ENCODE measurements around the gene LAMP2.
"Not testable (repeated sequence)": the region's sequence is repeated elsewhere in the genome, so short reads cannot be mapped to it uniquely, and the experiment has no call there.

The LAMP2 gene

DNA sequence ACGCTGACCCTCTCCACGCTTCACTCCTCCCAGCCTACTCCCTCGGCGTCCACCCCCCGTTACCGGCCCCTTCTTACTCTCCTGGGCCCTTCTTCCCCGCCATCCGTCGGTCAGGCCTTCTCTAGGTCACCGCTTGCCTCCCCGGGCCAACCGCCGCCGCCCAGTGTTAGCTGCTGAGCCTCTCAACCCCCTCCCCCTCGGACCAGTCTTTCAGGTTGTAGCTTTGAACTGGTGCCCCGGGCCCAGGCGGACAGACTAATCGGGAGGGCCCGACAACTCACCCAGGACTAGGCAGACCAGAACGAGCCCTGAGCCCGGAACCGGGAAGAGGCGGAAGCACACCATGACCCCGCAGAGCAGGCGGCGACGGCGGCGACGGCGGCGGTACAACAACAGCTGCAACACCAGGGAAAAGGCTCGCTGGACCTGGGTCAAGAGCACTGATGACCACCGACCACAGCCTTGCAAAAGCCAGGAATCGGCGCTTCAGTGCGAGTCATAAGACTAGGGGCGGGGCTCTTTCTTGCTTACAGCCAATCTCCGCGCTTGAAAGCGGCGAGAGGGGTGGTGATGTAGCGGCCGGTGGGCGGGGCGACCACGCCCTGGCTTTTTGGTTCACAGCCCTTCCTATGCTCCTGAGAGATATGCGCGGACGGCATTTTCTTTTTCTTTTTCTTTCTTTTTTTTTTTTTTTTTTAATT lies at the start of gene LAMP2:
LAMP2 (minus strand) TSS at position 472 of the 701 bp plus-strand sequence; CDS start at position 345, 127 bp downstream.
- peak; percentile 9 for DNase-seq

DNA sequence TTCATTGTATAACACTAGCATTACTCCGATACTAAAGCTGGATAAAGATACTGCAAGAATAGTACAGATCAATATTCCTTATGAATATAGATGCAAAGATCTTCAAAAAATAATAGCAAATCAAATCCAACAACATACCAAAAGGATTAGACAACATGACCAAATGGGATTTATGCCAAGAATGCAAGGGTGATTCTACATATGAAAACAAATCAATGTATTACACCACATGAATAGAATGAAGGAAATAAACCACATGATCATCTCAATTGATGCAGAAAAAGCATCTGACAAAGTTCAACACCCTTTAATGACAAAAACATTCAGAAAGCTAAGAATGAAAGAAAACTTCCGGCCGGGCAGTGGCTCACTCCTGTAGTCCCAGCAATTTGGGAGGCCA lies 48.8 kb upstream of the LAMP2 start:
- DNase-seq, result no peak

DNA sequence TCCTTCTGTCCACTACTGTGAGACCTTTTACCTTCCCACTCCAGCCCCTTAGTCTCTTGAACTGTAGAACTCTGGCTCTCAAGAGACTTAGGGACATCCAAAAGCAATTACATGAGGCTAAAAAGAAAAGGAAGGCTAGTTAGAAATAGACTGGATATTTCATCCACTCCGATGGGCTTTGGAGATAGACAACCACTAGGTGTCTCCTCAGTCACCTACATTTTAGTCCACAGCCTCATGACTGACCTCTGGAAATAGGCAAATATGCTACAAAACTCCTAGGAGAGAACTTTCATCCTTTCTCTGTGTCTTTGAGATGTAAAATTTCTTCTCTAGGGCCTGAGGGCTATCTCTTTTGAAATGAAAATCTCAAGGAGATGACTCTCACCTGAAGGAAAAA lies 45.1 kb upstream of the LAMP2 start:
- DNase-seq, result no peak

DNA sequence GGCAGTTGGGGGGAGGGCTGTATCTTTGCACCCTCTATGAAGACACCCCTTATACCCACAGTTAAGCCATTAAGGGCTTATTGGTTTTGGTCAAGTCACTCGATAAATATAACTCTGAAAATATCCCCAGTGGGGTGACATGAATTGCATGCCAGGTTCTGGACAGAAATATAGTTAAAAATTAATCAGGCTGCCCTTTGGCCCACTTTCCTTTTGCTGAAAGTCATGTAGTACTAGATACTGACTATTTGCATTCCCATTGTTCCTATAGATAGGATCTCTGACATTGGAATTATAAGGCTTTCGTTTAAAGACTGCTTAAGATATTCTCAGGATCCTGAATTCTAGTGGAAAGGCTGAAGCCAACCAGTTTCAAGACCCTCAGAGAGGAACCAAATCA lies 43.5 kb upstream of the LAMP2 start:
- no peak for DNase-seq

DNA sequence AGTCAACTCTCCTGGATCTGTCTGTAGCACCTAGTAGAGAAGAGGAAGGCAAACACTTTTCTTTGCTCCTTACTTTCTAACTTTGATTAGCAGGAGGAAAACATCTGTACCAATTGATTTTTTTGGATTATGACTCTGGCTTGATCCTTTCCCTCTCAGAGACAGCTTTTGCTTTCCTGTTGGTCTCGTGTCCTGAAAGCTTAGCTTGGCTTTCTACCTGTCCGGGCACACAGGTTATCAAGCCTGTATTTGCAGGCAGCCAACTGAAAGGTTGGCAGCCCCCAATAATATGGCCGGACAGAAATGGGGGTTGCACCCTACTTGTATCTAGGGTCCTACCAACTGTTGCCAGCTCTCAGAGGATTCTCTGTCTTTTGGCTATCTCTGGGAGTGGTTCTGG lies 43.1 kb upstream of the LAMP2 start:
- no peak for DNase-seq

DNA sequence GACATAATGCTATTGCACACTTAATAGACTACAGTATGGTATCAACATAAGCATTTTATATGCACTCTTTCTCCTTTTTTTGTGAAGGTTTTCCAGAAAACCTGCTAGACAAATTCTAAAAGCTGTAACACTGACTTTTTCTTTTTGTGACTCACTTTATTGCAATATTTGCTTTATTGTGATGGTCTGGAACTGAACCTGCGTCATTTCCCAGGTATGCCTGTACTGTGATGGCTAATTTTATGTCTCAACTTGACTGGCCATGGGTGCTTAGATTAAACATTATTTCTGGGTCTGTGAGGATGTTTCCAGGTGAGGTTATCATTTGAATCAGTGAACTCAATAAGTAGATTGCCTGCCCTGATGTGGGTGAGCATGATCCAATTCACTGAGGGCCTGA lies 35.5 kb upstream of the LAMP2 start:
- no peak for DNase-seq

DNA sequence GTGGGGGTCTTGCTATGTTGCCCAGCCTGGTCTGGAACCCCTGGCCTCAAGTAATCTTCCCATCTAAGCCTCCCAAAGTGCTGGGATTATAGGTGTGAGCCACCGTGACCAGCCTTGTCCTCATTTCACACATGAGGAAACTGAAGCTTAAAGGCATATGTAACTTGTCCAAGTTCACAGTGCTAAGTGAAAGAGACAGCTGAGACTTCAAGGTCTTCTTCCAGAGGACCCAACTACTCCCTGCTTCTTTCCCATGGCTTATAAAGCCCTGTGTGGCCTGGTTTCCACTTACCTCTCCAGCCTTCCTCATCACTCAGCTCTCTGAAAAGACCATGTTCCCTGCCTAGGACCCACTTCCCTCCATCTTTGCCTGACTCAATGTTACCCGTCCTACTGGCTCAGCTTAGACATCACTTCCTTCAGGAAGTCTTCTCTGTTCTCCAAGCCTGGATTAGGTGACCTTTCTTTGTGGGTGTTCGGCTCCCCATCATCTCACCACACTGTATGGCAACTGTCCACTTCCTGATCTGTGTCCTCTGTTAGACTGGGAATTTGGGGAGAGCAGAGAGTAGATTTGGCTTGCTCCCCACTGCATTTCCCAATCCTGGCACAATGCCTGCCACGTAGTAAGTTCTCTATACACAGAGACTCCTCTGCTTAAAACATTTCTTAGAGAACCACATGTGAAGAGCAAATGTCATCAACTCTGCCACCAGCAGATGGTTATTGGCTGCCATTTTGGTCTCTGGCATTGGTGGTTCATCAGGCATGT lies 30.4 kb upstream of the LAMP2 start:
- no peak for DNase-seq

DNA sequence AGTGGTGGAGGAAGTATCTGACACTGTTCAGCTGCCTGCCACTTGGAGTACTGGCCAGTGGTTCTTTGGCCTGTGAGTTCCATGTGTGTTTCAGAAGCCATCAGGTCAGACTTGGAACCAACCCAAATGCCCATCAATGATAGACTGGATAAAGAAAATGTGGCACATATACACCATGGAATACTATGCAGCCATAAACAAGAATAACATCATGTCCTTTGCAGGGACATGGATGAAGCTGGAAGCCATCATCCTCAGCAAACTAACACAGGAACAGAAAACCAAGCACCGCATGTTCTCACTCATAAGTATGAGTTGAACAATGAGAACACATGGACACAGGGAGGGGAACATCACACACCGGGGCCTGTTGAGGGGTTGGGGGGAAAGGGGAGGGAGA lies 21.0 kb upstream of the LAMP2 start:
- not testable (repeated sequence) for DNase-seq

DNA sequence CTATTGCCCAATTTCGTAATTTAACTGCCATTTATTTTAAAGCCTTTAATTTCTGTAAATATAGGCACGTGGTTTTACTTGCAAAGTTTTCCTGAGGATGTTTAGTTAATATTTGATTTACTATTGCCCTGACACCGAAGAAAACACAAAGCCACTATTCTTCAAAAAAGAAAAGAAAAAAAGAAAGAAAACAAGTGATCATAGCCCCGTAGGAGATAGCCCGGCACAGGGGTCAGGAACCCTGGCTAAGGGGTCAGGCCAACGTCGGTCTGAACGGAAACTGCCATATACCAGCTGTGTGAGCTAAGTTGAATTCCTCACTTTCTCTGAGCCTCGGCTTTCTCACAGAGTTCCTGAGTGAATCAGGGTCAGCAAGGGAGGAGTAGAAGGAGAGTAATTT lies 17.7 kb upstream of the LAMP2 start:
- no peak for DNase-seq

DNA sequence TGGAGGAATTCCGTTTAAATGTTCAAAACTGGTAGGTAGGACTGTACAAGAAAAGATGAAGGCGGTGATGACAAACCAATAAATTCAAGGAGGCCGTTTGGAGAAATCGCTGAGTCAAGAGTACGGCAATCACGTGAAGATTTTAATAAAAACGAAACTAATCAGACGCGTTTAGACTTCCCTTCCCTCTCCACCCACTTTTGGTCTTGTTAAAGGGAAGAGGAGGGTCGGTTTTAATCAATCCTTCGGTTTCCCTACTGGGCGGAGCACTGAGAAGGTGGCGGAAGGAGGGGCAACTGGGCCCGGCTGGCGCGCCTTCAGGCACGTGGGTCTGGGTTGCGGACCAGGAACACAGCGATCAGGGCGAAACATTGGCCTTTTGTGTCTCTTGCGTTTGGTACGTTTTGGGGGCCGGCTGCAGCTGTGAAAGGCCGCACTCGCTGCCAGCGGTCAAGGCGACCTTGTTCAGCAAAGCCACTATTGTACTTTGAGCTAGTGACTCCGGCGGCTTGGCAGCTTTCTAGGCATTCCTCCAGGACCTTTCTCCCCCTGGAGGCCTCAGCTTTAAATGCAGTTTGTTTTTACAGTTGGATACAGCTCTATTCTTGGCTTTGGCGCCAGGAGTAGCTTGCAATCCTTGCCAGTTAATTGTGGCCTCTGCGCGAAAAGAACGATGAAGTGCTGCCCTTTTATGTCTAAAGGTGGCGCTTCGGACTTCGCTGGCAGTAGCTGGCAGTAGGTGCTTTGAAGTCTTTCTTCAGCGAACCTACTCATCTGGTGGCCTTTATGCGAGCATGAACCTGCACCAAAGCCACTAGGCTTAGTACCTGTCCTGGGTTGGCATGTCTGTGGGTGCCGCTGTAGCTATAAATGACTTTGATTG lies 16.8 kb upstream of the LAMP2 start:
- peak; percentile 46 for DNase-seq

DNA sequence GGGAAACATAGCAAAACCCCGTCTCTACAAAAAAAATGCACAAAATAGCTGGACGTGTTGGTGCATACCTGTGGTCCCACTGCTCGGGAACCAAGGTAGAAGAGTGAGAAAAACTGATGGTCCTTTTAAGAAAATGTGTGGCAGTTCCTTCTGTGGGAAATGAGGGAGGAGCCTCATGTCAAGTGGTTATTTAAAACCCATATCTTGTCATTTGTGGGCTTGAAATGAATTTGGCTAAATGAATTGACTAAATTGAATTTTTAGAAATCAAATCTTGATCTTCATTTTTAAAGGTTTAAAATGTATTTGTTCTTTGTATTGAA lies 16.2 kb upstream of the LAMP2 start:
- DNase-seq, result no peak

DNA sequence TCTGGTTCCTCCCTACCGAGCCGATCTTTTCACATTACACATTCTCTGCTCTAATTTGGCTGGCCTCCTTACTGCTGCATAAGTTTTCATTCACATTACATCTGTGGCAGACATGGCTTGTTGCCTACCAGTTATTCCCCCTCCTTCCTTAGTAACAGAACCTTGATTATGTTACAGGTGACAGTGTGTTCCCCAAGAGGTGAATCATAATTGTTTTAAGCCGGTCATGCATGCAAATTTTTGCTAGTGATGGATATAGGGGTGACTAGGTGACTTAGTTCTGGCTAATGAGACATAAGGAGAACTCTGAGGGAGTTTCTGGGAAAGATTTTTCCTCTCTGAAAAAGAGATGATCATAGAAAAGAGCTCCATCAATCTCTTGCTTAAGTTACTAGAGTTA lies 8.4 kb upstream of the LAMP2 start:
- DNase-seq, result no peak

DNA sequence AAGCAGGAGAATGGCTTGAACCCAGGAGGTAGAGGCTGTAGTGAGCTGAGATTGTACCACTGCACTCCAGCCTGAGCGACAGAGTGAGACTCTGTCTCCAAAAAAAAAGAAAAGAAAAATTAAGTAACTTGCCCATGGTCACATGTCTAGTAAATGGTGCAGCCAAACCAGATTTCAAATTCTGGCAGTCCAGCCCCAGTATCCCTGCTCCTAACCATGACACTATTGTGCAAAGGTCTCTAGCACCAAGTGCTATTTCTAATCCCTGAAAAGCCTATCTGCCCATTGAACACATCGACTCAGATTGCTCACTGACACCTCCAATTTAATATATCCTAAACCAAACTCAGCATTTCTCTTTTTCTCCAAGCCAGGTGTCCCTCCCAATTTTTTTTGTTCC lies 7.6 kb upstream of the LAMP2 start:
- no peak for DNase-seq

DNA sequence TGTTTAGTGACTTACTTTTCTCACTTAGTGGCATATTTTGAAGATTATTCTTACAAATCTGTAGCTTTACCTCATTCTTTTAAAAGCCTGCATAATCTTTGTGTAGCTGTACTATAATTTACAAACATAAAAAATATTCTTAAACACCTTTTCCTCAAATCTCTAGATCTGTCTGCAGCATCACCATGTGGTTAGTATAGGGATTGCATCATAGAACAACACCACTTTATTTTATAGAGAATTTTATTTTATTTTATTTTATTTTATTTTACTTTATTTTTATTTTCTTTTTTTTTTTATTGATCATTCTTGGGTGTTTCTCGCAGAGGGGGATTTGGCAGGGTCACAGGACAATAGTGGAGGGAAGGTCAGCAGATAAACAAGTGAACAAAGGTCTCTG lies 6.4 kb upstream of the LAMP2 start:
- not testable (repeated sequence) for DNase-seq

DNA sequence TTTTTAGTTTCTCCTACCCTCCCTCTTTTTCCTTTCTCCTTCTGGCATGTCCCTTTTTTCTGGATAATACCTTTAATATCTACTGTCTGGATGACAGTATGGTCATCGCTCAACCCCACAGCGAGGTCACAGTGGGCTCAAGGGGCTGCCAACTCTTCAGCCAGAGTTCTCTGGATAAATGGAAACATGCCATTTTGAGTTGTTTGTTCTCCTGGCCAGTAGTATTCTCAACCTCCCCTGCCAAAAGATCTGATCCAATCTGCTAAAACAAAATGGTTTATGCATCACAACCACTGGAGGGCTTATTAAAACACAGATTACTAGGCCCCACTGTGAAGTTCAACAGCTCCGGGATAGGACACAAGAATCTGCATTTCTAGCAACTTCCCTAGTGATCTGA lies 5.0 kb upstream of the LAMP2 start:
- DNase-seq, result no peak

DNA sequence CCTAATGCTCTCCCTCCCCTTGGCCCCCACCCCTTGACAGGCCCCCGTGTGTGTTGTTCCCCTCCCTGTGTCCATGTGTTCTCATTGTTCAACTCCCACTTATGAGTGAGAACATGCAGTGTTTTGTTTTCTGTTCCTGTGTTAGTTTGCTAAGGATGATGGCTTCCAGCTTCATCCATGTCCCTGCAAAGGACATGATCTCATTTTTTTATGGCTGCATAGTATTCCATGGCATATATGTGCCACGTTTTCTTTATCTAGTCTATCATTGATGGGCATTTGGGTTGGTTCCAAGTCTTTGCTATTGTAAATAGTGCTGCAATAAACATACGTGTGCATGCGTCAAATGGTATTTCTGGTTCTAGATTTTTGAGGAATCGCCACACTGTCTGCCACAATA lies 561 bp upstream of the LAMP2 start:
- DNase-seq, result not testable (repeated sequence)

DNA sequence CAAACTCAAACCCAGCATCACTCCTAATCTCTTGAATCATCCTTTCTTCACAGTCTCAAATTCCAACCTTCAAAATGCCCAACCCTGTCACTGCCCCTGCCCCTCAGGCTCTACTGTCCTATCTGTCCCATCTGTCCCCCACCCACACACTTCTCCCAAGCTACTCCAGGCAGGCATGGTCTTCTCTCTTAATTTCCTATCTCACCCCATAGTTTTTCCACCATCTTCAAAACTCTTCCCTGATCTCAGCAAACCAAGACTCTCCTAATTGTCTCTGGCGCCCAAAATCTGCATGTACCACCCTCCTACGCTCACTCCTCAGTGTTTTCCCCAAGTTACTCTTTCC lies 644 bp downstream of the LAMP2 start:
- no peak for DNase-seq

DNA sequence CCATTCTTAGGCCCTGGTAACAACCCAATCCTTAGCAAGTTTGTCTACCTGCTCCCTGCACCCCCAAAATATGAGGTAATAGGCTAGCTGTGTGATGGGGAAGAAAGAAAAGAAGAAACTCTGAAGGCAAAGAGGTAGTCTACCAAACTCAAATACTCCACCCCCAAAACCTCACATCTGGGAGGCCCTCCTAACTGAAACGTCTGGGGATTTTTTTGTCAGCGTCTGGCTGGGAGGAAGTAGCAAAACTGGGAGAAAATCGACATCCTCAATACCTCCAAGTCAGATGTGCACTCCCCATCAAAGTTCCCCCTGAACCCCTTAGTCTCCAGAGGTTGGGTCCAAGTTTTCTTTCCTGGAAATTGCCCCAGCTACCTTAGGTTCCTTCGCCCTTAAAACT lies 1.0 kb downstream of the LAMP2 start:
- no peak for DNase-seq

DNA sequence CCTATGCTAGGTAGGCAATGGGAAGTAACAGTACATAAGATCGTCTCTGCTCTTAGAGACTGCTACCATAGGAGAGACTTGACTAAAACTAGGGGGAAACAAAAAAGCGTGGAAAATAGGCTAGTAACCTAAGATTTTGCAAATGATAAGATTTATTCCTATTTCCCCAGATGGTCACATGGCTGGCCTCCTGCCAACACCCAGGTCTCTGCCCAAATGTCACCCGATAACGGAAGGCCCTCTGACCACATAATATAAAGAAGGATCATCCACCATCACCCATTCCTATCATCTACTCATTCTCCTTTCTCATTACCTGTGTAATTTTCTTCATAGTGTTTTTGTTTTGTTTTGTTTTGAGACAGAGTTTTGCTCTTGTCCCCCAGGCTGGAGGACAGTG lies 4.7 kb downstream of the LAMP2 start:
- DNase-seq, result no peak

DNA sequence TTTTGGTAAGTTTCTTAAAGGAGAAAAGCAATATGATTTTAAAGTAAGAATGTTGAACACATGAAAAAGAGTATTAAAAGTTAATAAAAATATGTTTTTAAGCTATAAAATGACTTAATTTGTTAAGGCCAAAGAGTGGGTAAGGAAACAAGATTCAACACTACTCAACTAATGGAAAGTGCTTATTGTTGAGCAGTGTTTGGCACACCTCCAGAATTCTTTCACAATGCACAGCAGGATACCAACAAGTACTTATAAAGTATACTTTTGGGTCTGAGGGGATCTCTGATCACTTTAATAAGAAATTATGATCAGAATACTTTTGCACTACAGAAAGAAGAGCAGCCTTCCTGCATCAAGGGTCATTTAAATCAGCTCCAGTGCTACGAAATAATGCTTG lies 5.9 kb downstream of the LAMP2 start:
- DNase-seq, result no peak

DNA sequence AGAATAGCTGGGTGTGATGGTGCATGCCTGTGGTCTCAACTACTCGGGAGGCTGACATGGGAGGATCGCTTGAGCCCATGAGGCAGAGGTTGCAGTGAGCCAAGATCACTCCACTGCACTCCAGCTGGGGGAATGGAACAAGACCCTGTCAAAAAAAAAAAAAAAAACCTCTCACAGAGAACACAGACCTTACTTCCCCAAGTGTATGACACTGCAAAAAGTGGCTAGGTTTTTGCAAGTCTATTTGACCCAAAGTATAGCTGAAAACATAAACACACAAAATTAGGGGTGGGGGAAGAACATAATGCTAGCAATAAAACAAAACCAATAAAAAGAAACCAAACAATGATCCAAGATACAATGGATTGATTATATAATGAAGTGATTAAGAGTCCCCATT lies 6.7 kb downstream of the LAMP2 start:
- DNase-seq, result no peak

DNA sequence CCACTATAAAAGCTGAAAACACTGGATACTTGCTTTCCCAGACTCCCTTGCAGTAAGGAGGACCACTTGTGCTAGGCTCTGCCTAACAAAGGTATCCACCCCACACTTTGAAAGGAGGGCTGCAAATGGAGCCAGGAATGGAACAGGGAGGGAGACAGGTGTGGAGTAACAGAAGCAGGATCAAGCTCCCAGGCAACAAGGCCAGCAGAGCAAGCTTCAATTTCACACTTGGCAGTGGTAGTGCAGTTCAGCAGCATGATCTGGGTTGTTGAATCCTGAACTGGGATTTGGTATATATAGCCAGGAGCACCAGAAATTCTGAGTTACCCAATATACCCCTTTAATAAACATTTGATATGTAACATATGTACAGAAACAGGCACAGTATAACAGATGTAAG lies 9.8 kb downstream of the LAMP2 start:
- no peak for DNase-seq

DNA sequence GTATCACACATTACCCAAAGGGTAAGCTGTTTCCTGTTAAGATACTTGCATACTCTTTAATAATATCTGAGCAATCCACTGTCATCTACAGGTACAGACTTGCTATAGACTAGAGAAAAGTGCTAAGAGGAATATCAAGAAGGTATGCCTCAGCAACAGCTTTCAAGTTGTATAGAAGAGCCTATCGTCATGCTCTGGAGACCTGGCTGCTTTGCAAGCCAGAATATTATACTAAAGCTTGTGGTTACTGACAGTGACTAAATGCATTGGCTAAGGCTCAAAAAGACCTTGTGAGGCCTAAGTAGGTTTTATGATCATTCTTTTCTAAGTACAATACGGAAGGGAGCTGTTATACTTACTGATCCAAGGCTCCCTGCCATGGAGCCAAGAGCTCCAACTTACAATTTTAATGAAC lies 11.3 kb downstream of the LAMP2 start:
- no peak for DNase-seq

DNA sequence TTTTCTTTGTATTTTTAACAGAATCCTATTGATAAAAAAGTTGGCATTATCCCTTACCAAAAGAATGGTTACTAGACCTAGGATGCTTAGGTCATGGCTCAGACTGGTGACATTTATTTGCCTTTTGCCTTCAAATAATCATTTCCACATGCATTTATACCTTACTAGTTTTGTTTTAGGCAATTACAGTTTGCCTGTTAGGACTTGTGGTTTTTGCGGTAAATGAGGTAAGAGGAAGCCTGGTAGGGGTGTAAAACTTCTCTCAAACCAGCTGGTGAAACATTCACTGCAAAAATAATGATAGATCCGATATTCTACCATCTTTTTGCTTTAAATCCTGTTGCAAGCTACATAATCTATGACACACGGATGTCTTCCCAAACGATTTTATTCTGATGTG lies 12.1 kb downstream of the LAMP2 start:
- DNase-seq, result no peak

Data from NCI-H1436 treated with DMSO at 0.1 percent for 48 hours (cell line).